Activated B cell treated with CpG ODN at 0.5 μM for 24 hours (primary cell): ENCODE results near the gene PHYHIPL. TPM values are rescaled to one million over a fixed set of nuclear protein-coding genes. Genes with fewer than 3 reads are reported as not detected.

Experiments
- ATAC-seq: fragments of 200-7000 bp; cut with Tn5 transposase; one replicate; pipeline ENCODE4 v1.10.0; 2021; ENCODE audit warnings: low read depth, mild to moderate bottlenecking, moderate library complexity
- CTCF ChIA-PET: fragments of 350-600 bp; sonication (Branson Sonifier 250); formaldehyde crosslinking; loops from one replicate; lab custom pipeline; 2021; ENCODE audit warnings: antibody characterized with exemption; lab: Charles Lee
- POLR2A ChIA-PET: fragments of 350-600 bp; sonication (Branson Sonifier 250); formaldehyde crosslinking; loops from one replicate; lab custom pipeline; 2021; ENCODE audit warnings: antibody characterized with exemption; lab: Charles Lee
- DNase-seq: peaks from one replicate; pipeline ENCODE4 v3.0.0; 2022
- H3K27ac Mint-ChIP-seq: one replicate; pipeline ENCODE4 v1.8.0; 2020; ENCODE audit warnings: mixed read lengths
- H3K27me3 Mint-ChIP-seq: one replicate; pipeline ENCODE4 v1.8.0; 2021; ENCODE audit warnings: mixed read lengths
- H3K36me3 Mint-ChIP-seq: one replicate; pipeline ENCODE4 v1.8.0; 2021; ENCODE audit warnings: low read depth, mixed read lengths
- H3K4me1 Mint-ChIP-seq: one replicate; pipeline ENCODE4 v1.8.0; 2021; ENCODE audit warnings: mixed read lengths
- H3K4me3 Mint-ChIP-seq: one replicate; pipeline ENCODE4 v1.8.0; 2020; ENCODE audit warnings: mild to moderate bottlenecking, mixed read lengths
- H3K9me3 Mint-ChIP-seq: one replicate; pipeline ENCODE4 v1.8.0; 2020; ENCODE audit warnings: mixed read lengths
- CTCF ChIP-seq: fragments of 200-600 bp; IDR thresholded peaks from one replicate; pipeline ENCODE4 v1.8.0; 2022; ENCODE audit warnings: antibody characterized with exemption, mild to moderate bottlenecking
- intact Hi-C: fragments of 100-400 bp; cut with micrococcal nuclease; formaldehyde crosslinking; loops from one replicate; pipeline ENCODE4 v1.15.1; 2024
- total RNA-seq: library from RNA; stranded (reverse); gene quantifications from 2 replicates; pipeline ENCODE4 v1.2.3, GENCODE V29; 2022

Gene PHYHIPL
- total RNA-seq, 1 donor from 2014 or later = not detected

GRCh38 chr10:59285073-59285472, 108.6 kb downstream of the PHYHIPL start:
- H3K4me3 Mint-ChIP-seq = no peak overlapping the region
- no peaks in the 10 kb centered on the region for H3K9me3 Mint-ChIP-seq
- H3K27ac Mint-ChIP-seq = no peak overlapping the region
- no peaks in the 10 kb centered on the region for H3K36me3 Mint-ChIP-seq
- intact Hi-C loops = no loop called here
- DNase-seq (no peak), ATAC-seq (no peak)
- H3K4me1 Mint-ChIP-seq = no peaks in the 10 kb centered on the region
- H3K27me3 Mint-ChIP-seq = no peaks in the 10 kb centered on the region
- no peak for TF ChIP-seq CTCF
- CTCF ChIA-PET = no interaction called here
- POLR2A ChIA-PET = no interaction called here

- intact Hi-C loops = no loop called here
- no peak overlapping the region for H3K27ac Mint-ChIP-seq
Observed at GRCh38 chr10:59285848-59286247, 109.4 kb downstream of the PHYHIPL start.

GRCh38 chr10:59287587-59288255, 111.3 kb downstream of the PHYHIPL start:
- intact Hi-C loops = no loop called here
- no peak overlapping the region for H3K27ac Mint-ChIP-seq
- no peaks in the 10 kb centered on the region for H3K9me3 Mint-ChIP-seq
- H3K4me3 Mint-ChIP-seq = no peak overlapping the region
- ChIA-PET POLR2A (no interaction called here), CTCF (no interaction called here)
- no peaks in the 10 kb centered on the region for H3K27me3 Mint-ChIP-seq
- DNase-seq (no peak), ATAC-seq (no peak)
- no peaks in the 10 kb centered on the region for H3K4me1 Mint-ChIP-seq
- TF ChIP-seq CTCF = no peak
- no peaks in the 10 kb centered on the region for H3K36me3 Mint-ChIP-seq

More at GRCh38 chr10:59285848-59286247, 109.4 kb downstream of the PHYHIPL start:
- CTCF ChIA-PET = no interaction called here
- Mint-ChIP-seq H3K36me3 (no peaks in the 10 kb centered on the region), H3K4me3 (no peak overlapping the region), H3K4me1 (no peaks in the 10 kb centered on the region), H3K9me3 (no peaks in the 10 kb centered on the region), H3K27me3 (no peaks in the 10 kb centered on the region)
- POLR2A ChIA-PET = no interaction called here
- DNase-seq (no peak), ATAC-seq (no peak)
- TF ChIP-seq CTCF = no peak

- Mint-ChIP-seq H3K27me3 (no peaks in the 10 kb centered on the region), H3K4me1 (no peaks in the 10 kb centered on the region), H3K27ac (no peak overlapping the region), H3K9me3 (no peaks in the 10 kb centered on the region), H3K36me3 (no peaks in the 10 kb centered on the region), H3K4me3 (no peak overlapping the region)
- CTCF ChIA-PET = no interaction called here
- no peak for DNase-seq
- POLR2A ChIA-PET = no interaction called here
- TF ChIP-seq CTCF = no peak
- no peak for ATAC-seq
- intact Hi-C loops = no loop called here
Observed at GRCh38 chr10:59289853-59290252, 113.4 kb downstream of the PHYHIPL start.

- no peak overlapping the region for H3K4me3 Mint-ChIP-seq
- no peaks in the 10 kb centered on the region for H3K36me3 Mint-ChIP-seq
- ATAC-seq (no peak), DNase-seq (no peak)
- POLR2A ChIA-PET = no interaction called here
- intact Hi-C loops = no loop called here
- CTCF ChIA-PET = no interaction called here
- no peaks in the 10 kb centered on the region for H3K27me3 Mint-ChIP-seq
- no peak for TF ChIP-seq CTCF
- H3K27ac Mint-ChIP-seq = no peak overlapping the region
- no peaks in the 10 kb centered on the region for H3K4me1 Mint-ChIP-seq
- no peaks in the 10 kb centered on the region for H3K9me3 Mint-ChIP-seq
Observed at GRCh38 chr10:59290448-59290847, 114.0 kb downstream of the PHYHIPL start.

Other genes starting within 250 kb of the PHYHIPL start
- not detected in 2 replicates for gene FAM13C, start 185.9 kb downstream of the PHYHIPL start, total RNA-seq